Measurements from ENCODE around the gene CEP72.

The CEP72 gene

GRCh38 chr5:673161-673830 lies 61.2 kb downstream of the CEP72 start:
- TF ChIP-seq CTCF (conservative IDR thresholded peaks at IDR 0.05; ENCODE audit: low read depth, low read length) = no peak
- DNase-seq (ENCODE audit: low read depth) = no peak
- no peak overlapping the region for H3K4me3 ChIP-seq (ENCODE audit: low read length)

- DNase-seq (ENCODE audit: low read depth) = no peak
- no peak overlapping the region for H3K4me3 ChIP-seq (ENCODE audit: low read length)
- no peak for TF ChIP-seq CTCF (conservative IDR thresholded peaks at IDR 0.05; ENCODE audit: low read depth, low read length)
Measured at GRCh38 chr5:673831-674629, 61.9 kb downstream of the CEP72 start.

GRCh38 chr5:674630-675011 lies 62.5 kb downstream of the CEP72 start:
- DNase-seq (ENCODE audit: low read depth) = no peak
- no peak overlapping the region for H3K4me3 ChIP-seq (ENCODE audit: low read length)
- no peak for TF ChIP-seq CTCF (conservative IDR thresholded peaks at IDR 0.05; ENCODE audit: low read depth, low read length)

- no peak overlapping the region for H3K4me3 ChIP-seq (ENCODE audit: low read length)
- no peak for DNase-seq (ENCODE audit: low read depth)
- TF ChIP-seq CTCF (conservative IDR thresholded peaks at IDR 0.05; ENCODE audit: low read depth, low read length) = no peak
Measured at GRCh38 chr5:675111-675870, 63.2 kb downstream of the CEP72 start.

DNA sequence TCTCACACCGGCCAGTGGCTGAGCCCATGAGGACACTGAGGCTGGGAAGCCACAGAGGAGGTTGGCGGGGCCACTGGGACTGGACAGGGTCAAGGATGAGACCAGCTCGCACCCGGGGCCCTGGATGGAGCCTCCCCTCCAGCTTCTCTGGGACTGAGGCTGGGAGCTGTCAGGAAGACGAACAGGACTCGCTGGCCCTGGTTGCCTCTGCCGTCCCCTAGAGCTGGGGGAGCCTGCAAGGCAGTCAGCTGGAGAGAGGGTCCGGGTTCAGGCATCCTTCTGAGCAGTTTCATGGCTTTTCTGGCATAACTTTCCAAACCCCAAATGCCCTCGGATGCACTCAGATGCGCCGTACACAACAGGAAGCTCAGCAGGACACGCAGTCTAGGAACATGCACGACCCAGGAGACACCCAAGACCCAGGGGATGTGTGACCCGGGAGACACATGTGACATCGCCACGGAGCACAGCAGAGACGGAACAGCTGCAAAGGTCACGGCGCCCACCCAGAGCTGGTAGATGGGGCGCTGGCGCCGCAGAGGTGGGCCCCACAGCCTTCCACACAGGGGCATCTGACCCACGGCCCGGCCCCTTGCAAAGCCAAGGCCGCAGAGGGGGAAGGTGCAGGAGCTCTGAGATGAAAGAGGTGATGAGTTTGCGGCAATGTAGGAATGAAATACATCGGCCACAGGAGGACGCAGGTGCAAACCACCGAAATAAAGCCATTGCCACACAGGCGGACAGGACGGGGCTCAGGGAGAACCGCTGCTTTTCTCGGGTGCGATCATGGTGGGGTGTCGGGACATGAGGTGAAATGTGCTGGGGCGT lies 63.9 kb downstream of the CEP72 start:
- TF ChIP-seq CTCF (conservative IDR thresholded peaks at IDR 0.05; ENCODE audit: low read depth, low read length) = no peak
- H3K4me3 ChIP-seq (ENCODE audit: low read length) = no peak overlapping the region
- no peak for DNase-seq (ENCODE audit: low read depth)

- H3K4me3 ChIP-seq (ENCODE audit: low read length) = no peak overlapping the region
- DNase-seq (ENCODE audit: low read depth) = no peak
- no peak for TF ChIP-seq CTCF (conservative IDR thresholded peaks at IDR 0.05; ENCODE audit: low read depth, low read length)
Measured at GRCh38 chr5:676699-677076, 64.5 kb downstream of the CEP72 start.
